WTC11 (cell line): Measurements from ENCODE around the gene TH. TPM values are rescaled to one million over a fixed set of nuclear protein-coding genes. Genes with fewer than 3 reads are reported as not detected.

Experiments used
- ATAC-seq: fragments of 200-7000 bp; cut with Tn5 transposase; 2 replicates; pipeline ENCODE4 v1.10.0; 2021; ENCODE audit warnings: mild to moderate bottlenecking, moderate library complexity
- CTCF ChIA-PET: fragments of 300-600 bp; sonication (Branson Sonifier 250); formaldehyde crosslinking; loops from one replicate; lab custom pipeline; 2021; ENCODE audit warnings: antibody characterized with exemption; lab: Charles Lee
- POLR2A ChIA-PET: fragments of 350-600 bp; sonication (Branson Sonifier 250); formaldehyde crosslinking; loops from one replicate; lab custom pipeline; 2021; ENCODE audit warnings: antibody characterized with exemption; lab: Charles Lee
- DNase-seq: peaks from one replicate; pipeline ENCODE4 v3.0.0; 2021; ENCODE audit warnings: low spot score
- H3K27ac Mint-ChIP-seq: 2 replicates; pipeline ENCODE4 v1.8.0; 2021; ENCODE audit warnings: mixed read lengths
- H3K27me3 Mint-ChIP-seq: 2 replicates; pipeline ENCODE4 v1.8.0; 2021; ENCODE audit warnings: low read depth, mild to moderate bottlenecking, moderate library complexity, mixed read lengths
- H3K36me3 Mint-ChIP-seq: 2 replicates; pipeline ENCODE4 v1.8.0; 2021; ENCODE audit warnings: mixed read lengths
- H3K4me1 Mint-ChIP-seq: 2 replicates; pipeline ENCODE4 v1.8.0; 2022; ENCODE audit warnings: mixed read lengths
- H3K4me3 Mint-ChIP-seq: 2 replicates; pipeline ENCODE4 v1.8.0; 2021; ENCODE audit warnings: mild to moderate bottlenecking, moderate library complexity, mixed read lengths
- H3K9me3 Mint-ChIP-seq: 2 replicates; pipeline ENCODE4 v1.8.0; 2021; ENCODE audit warnings: mixed read lengths
- AR ChIP-seq: fragments of 250-450 bp; sonication (Bioruptor Pico); IDR thresholded peaks from 2 replicates; pipeline ENCODE4 v1.9.0; 2021; ENCODE audit warnings: mild to moderate bottlenecking
- ATF6 ChIP-seq: sonication (generic); formaldehyde crosslinking; IDR thresholded peaks from 2 replicates; pipeline ENCODE4 v1.8.1; 2023; ENCODE audit warnings: mild to moderate bottlenecking, missing genetic modification reagents
- ESRRA ChIP-seq: sonication (generic); formaldehyde crosslinking; IDR thresholded peaks from 2 replicates; pipeline ENCODE4 v1.8.1; 2022; ENCODE audit warnings: mild to moderate bottlenecking, missing genetic modification reagents, borderline replicate concordance
- FOXJ3 ChIP-seq: sonication (generic); formaldehyde crosslinking; IDR thresholded peaks from 2 replicates; pipeline ENCODE4 v1.9.0; 2021; ENCODE audit warnings: missing genetic modification reagents, mild to moderate bottlenecking, borderline replicate concordance
- HMGA2 ChIP-seq: fragments of 250-450 bp; sonication (Bioruptor Pico); IDR thresholded peaks from 2 replicates; pipeline ENCODE4 v1.4.0; 2021; ENCODE audit warnings: mild to moderate bottlenecking, moderate library complexity
- JUN ChIP-seq: sonication (generic); formaldehyde crosslinking; IDR thresholded peaks from 2 replicates; pipeline ENCODE4 v1.8.0; 2023; ENCODE audit warnings: mild to moderate bottlenecking, missing genetic modification reagents
- MXD4 ChIP-seq: fragments of 250-450 bp; sonication (Bioruptor Pico); IDR thresholded peaks from 2 replicates; pipeline ENCODE4 v1.8.0; 2021; ENCODE audit warnings: mild to moderate bottlenecking, moderate library complexity, borderline replicate concordance
- MYBL2 ChIP-seq: sonication (generic); formaldehyde crosslinking; IDR thresholded peaks from 2 replicates; pipeline ENCODE4 v1.8.1; 2023; ENCODE audit warnings: mild to moderate bottlenecking, moderate library complexity, missing genetic modification reagents
- NFE2L1 ChIP-seq: sonication (generic); formaldehyde crosslinking; IDR thresholded peaks from 2 replicates; pipeline ENCODE4 v1.8.1; 2023; ENCODE audit warnings: missing genetic modification reagents
- RELA ChIP-seq: sonication (generic); formaldehyde crosslinking; IDR thresholded peaks from 2 replicates; pipeline ENCODE4 v1.8.1; 2022; ENCODE audit warnings: missing genetic modification reagents, mild to moderate bottlenecking, borderline replicate concordance
- ZBTB21 ChIP-seq: sonication (generic); formaldehyde crosslinking; IDR thresholded peaks from 2 replicates; pipeline ENCODE4 v1.8.1; 2023; ENCODE audit warnings: mild to moderate bottlenecking, missing genetic modification reagents, borderline replicate concordance
- ZNF121 ChIP-seq: sonication (generic); formaldehyde crosslinking; IDR thresholded peaks from 2 replicates; pipeline ENCODE4 v1.8.0; 2023; ENCODE audit warnings: missing genetic modification reagents
- ZNF138 ChIP-seq: sonication (generic); formaldehyde crosslinking; conservative IDR thresholded peaks from 2 replicates; pipeline ENCODE4 v1.8.1; 2022; ENCODE audit warnings: mild to moderate bottlenecking, moderate library complexity, missing genetic modification reagents
- total RNA-seq: library from RNA; stranded (reverse); gene quantifications from 3 replicates; pipeline ENCODE4 v1.2.3, GENCODE V29; 2021
- TF ChIP-seq, protein P1 (sequence below): sonication (generic); formaldehyde crosslinking; IDR thresholded peaks from 2 replicates; pipeline ENCODE4 v1.8.1; 2023; ENCODE audit warnings: mild to moderate bottlenecking, moderate library complexity, missing genetic modification reagents
- TF ChIP-seq, protein P2 (sequence below): sonication (generic); formaldehyde crosslinking; IDR thresholded peaks from 2 replicates; pipeline ENCODE4 v1.8.1; 2023; ENCODE audit warnings: mild to moderate bottlenecking, missing genetic modification reagents, moderate library complexity
- TF ChIP-seq, protein P3 (sequence below): fragments of 250-450 bp; sonication (Bioruptor Pico); IDR thresholded peaks from 2 replicates; pipeline ENCODE4 v2.1.2; 2022; ENCODE audit warnings: mild to moderate bottlenecking, moderate library complexity

TH gene
- total RNA-seq, 1 experiment from 2014 or later: not detected

- TF ChIP-seq AR (CRISPR knock-in tag): no peak
Measured at GRCh38 chr11:2120359-2121100, 51.1 kb downstream of the TH start (continued).

DNA sequence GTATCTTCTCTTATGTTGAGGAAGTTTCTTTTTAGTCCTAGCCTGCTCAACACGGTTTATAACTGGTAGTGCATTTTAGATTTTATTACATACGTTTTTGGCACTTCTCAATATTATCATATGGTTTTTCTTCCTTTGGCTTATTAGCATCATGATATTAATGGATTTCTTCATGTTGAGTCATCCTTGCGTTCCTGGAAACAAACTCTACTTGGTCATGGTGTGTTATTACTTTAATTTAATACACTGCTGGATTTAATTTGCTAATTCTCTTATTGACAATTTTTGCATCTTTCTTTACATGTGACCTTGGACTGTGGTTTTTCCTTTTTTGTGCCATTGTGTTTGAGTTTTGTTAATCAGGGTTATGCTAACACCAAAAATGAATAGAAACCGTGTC lies 52.9 kb downstream of the TH start:
- DNase-seq (no peak), ATAC-seq (no peak)
- POLR2A ChIA-PET: no interaction called here
- Mint-ChIP-seq H3K36me3 (peaks cover 16% of the 10 kb centered on the region), H3K9me3 (peaks cover 26% of the 10 kb centered on the region), H3K4me1 (peaks cover 5% of the 10 kb centered on the region), H3K27ac (no peak overlapping the region), H3K4me3 (no peak overlapping the region), H3K27me3 (peaks cover 19% of the 10 kb centered on the region)
- TF ChIP-seq ATF6 (CRISPR knock-in tag): no peak
- no peak for TF ChIP-seq FOXJ3 (CRISPR knock-in tag)
- TF ChIP-seq ESRRA (CRISPR knock-in tag): no peak
- TF ChIP-seq ZBTB21 (CRISPR knock-in tag): no peak
- no peak for TF ChIP-seq ZNF138 (CRISPR knock-in tag)
- TF ChIP-seq NFE2L1 (CRISPR knock-in tag): no peak
- no peak for TF ChIP-seq ZNF121 (CRISPR knock-in tag)
- no peak for TF ChIP-seq RELA
- TF ChIP-seq, protein P1, sequence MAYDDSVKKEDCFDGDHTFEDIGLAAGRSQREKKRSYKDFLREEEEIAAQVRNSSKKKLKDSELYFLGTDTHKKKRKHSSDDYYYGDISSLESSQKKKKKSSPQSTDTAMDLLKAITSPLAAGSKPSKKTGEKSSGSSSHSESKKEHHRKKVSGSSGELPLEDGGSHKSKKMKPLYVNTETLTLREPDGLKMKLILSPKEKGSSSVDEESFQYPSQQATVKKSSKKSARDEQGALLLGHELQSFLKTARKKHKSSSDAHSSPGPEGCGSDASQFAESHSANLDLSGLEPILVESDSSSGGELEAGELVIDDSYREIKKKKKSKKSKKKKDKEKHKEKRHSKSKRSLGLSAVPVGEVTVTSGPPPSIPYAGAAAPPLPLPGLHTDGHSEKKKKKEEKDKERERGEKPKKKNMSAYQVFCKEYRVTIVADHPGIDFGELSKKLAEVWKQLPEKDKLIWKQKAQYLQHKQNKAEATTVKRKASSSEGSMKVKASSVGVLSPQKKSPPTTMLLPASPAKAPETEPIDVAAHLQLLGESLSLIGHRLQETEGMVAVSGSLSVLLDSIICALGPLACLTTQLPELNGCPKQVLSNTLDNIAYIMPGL (CRISPR knock-in tag): no peak
- TF ChIP-seq MXD4 (CRISPR knock-in tag): no peak
- TF ChIP-seq, protein P2, sequence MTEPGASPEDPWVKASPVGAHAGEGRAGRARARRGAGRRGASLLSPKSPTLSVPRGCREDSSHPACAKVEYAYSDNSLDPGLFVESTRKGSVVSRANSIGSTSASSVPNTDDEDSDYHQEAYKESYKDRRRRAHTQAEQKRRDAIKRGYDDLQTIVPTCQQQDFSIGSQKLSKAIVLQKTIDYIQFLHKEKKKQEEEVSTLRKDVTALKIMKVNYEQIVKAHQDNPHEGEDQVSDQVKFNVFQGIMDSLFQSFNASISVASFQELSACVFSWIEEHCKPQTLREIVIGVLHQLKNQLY (CRISPR knock-in tag): no peak
- no peak for TF ChIP-seq JUN
- TF ChIP-seq, protein P3, sequence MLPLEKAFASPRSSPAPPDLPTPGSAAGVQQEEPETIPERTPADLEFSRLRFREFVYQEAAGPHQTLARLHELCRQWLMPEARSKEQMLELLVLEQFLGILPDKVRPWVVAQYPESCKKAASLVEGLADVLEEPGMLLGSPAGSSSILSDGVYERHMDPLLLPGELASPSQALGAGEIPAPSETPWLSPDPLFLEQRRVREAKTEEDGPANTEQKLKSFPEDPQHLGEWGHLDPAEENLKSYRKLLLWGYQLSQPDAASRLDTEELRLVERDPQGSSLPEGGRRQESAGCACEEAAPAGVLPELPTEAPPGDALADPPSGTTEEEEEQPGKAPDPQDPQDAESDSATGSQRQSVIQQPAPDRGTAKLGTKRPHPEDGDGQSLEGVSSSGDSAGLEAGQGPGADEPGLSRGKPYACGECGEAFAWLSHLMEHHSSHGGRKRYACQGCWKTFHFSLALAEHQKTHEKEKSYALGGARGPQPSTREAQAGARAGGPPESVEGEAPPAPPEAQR (CRISPR knock-in tag): no peak
- no peak for TF ChIP-seq MYBL2 (CRISPR knock-in tag)
- TF ChIP-seq HMGA2 (CRISPR knock-in tag): no peak
- CTCF ChIA-PET: no interaction called here
